Progenitor cell of endocrine pancreas (in vitro differentiated cells): ENCODE measurements around the gene DYNLT2B. TPM values are rescaled to one million over a fixed set of nuclear protein-coding genes. Genes with fewer than 3 reads are reported as not detected.
A peak's percentile ranks its signal among the peaks of the same experiment; 100 is the strongest.
"Not testable (repeated sequence)": the region's sequence is repeated elsewhere in the genome, so short reads cannot be mapped to it uniquely, and the experiment has no call there.

Experiments
- DNase-seq: peaks from one replicate; pipeline ENCODE4 v3.0.0; 2021; ENCODE audit warnings: low spot score; ENCODE audit not compliant: unreplicated experiment
- H3K27ac Mint-ChIP-seq: 2 replicates; pipeline ENCODE4 v1.8.0; 2021; ENCODE audit warnings: mild to moderate bottlenecking, moderate library complexity, mixed read lengths
- H3K27me3 Mint-ChIP-seq: 2 replicates; pipeline ENCODE4 v1.8.0; 2021; ENCODE audit warnings: mixed read lengths
- H3K36me3 Mint-ChIP-seq: 2 replicates; pipeline ENCODE4 v1.8.0; 2022; ENCODE audit warnings: mixed read lengths; ENCODE audit not compliant: insufficient read depth
- H3K4me1 Mint-ChIP-seq: 2 replicates; pipeline ENCODE4 v1.8.0; 2021; ENCODE audit warnings: low read depth, mixed read lengths
- H3K4me3 Mint-ChIP-seq: 2 replicates; pipeline ENCODE4 v1.8.0; 2021; ENCODE audit warnings: low read depth, mild to moderate bottlenecking, moderate library complexity, mixed read lengths
- H3K9me3 Mint-ChIP-seq: 2 replicates; pipeline ENCODE4 v1.8.0; 2021; ENCODE audit warnings: low read depth, mixed read lengths
- long read RNA-seq: library from polyadenylated mRNA; unstranded; transcript quantifications from one replicate; pipeline ENCODE4 v2.0.0, GENCODE V29; 2020
- total RNA-seq: library from RNA; stranded (reverse); gene quantifications from 2 replicates; pipeline ENCODE4 v1.2.1, GENCODE V29; 2021
- TF ChIP-seq, protein P1 (sequence below): fragments of 200-600 bp; sonication (generic); IDR thresholded peaks from one replicate; pipeline ENCODE4 v1.5.0; 2021; ENCODE audit warnings: antibody characterized with exemption, mild to moderate bottlenecking; ENCODE audit not compliant: unreplicated experiment

DYNLT2B gene
- 34.4 and 40.5 TPM in 2 replicates for total RNA-seq
- long read RNA-seq, transcript TCTEX1D2-201 (5 exons, 673 nt): major isoform, 8 of 11 reads
- long read RNA-seq, partial matches to known transcripts: 1 of 11 reads
- long read RNA-seq, other reads (novel, unspliced or antisense): 2 of 11 reads

DNA sequence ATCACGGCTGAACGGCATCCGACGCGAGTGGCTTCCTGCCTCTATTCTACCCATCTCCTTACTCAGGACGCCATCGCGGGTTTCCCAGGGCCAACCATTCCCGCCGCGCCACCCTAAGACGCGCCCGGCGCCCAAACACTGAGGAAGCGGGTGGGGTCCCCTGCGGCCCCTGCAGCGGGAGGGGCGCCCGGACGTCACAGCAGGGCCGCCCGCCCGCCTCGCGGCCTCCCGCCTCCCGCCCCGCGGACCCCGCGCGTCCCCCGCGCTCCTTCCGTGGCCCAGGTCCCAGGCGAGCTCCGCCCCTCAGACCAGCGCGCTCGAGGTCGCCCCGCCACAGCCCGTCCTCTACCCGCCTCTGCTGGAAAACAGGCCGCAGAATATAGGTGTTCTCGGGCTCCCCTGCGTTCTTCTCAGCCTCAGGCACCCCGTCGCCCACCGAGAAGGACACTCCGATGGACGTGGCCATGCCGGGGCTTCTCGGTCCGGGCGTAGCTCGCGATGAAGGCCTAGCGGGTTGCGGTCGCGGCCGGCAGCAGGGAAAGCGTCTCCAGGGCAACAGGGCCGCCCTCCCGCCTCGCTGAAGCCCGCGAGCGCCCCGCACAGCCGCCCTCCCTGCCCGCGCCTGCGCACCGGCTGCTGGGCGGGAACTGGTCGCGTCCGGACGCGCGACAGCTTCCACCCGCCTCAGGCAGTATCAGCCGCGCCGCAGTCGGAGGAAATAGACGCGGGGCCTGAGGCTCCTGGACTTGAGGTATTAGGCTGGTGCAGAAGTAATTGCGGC lies at the start of gene DYNLT2B:
Gene DYNLT2B, minus strand, starts transcription at position 554 of the 781 bp plus-strand sequence. Its CDS starts 88 bp downstream, at position 466.
- TF ChIP-seq, protein P1, sequence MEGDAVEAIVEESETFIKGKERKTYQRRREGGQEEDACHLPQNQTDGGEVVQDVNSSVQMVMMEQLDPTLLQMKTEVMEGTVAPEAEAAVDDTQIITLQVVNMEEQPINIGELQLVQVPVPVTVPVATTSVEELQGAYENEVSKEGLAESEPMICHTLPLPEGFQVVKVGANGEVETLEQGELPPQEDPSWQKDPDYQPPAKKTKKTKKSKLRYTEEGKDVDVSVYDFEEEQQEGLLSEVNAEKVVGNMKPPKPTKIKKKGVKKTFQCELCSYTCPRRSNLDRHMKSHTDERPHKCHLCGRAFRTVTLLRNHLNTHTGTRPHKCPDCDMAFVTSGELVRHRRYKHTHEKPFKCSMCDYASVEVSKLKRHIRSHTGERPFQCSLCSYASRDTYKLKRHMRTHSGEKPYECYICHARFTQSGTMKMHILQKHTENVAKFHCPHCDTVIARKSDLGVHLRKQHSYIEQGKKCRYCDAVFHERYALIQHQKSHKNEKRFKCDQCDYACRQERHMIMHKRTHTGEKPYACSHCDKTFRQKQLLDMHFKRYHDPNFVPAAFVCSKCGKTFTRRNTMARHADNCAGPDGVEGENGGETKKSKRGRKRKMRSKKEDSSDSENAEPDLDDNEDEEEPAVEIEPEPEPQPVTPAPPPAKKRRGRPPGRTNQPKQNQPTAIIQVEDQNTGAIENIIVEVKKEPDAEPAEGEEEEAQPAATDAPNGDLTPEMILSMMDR: no peak
- Mint-ChIP-seq H3K36me3 (peaks cover 7% of the 10 kb centered on the region), H3K4me3 (peak within 1 kb of the TSS; percentile 95), H3K9me3 (no peaks in the 10 kb centered on the region), H3K27ac (peak within 1 kb of the TSS; percentile 99), H3K4me1 (no peaks in the 10 kb centered on the region), H3K27me3 (no peaks in the 10 kb centered on the region)
- peak; percentile 83 for DNase-seq

DNA sequence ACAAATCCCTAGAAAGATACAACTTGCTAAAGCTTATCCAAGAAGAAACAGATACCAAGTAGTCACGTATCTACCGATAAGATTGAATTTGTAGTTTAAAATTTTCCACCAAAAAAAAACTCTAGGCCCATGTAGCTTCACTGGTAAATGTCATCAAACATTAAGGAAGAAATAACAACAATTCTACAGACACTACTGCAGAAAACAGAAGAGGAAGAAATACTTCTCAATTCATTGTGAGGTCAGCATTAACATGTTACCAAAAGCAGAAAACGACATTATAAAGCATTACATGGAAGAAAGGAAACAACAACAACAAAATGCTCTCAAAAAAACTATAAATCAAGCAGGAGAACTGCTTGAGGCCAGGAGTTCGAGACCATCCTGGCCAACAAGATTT lies 47.7 kb upstream of the DYNLT2B start:
- Mint-ChIP-seq H3K27me3 (no peaks in the 10 kb centered on the region), H3K4me3 (no peak overlapping the region), H3K4me1 (no peaks in the 10 kb centered on the region), H3K9me3 (no peaks in the 10 kb centered on the region), H3K36me3 (peaks cover 23% of the 10 kb centered on the region), H3K27ac (no peak overlapping the region)
- TF ChIP-seq, protein P1: no peak
- DNase-seq: no peak

DNA sequence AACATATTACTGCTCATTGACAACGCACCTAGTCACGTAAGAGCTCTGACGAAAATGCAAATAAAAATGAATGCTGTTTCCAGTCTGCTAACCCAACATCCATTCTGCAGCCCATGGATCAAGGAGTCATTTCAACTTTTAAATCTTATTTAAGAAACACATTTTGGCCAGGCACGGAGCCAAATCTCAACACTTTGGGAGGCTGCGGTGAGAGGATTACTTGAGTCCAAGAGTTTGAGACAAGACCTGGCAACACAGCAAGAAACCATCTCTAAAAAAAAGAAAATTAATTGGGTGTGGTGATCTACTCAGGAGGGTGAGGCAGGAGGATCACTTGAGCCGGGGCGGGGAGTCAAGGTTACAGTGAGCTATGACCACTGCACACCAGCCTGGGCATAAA lies 42.5 kb upstream of the DYNLT2B start:
- Mint-ChIP-seq H3K27me3 (no peaks in the 10 kb centered on the region), H3K27ac (no peak overlapping the region), H3K9me3 (no peaks in the 10 kb centered on the region), H3K4me3 (no peak overlapping the region), H3K4me1 (no peaks in the 10 kb centered on the region), H3K36me3 (peaks cover 39% of the 10 kb centered on the region)
- no peak for DNase-seq
- TF ChIP-seq, protein P1: no peak

DNA sequence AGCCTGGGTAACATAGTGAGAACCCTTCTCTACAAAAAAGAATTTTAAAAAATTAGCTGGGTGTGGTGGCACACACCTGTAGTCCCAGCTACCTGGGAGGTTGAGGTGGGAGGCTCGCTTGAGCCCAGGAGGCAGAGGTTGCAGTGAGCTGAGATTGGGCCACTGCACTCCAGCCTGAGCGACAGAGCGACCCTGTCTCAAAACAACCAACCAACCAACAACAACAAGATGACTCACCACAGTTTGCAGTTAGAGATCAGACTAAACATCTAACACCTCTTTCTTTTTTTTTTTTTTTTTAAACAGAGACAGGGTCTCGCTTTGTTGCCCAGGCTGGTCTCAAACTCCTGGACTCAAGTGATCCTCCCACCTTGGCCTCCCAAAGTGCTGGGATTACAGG lies 40.5 kb upstream of the DYNLT2B start:
- DNase-seq, H3K27me3 Mint-ChIP-seq, H3K27ac Mint-ChIP-seq, H3K4me3 Mint-ChIP-seq, H3K9me3 Mint-ChIP-seq, H3K4me1 Mint-ChIP-seq: not testable (repeated sequence)
- peaks cover 52% of the 10 kb centered on the region for H3K36me3 Mint-ChIP-seq

DNA sequence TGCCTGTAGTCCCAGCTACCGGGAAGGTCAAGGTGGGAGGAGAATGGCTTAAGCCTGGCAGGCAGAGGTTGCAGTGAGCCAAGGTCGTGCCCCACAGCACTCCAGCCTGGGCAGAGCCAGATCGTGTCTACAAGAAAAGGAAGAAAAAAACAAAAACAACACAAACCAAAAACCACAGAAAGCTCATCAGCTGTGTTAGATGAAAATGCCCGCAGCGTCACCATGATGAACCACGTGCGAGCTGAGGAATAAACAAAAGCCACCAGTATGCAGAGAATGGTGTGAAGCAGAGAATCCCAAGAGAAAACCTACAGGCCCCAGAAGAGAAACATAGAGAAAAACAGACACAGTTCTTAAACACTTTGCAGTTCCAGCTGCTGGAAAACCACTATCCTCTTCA lies 39.9 kb upstream of the DYNLT2B start:
- H3K27ac Mint-ChIP-seq: no peak overlapping the region
- H3K4me1 Mint-ChIP-seq: peaks cover 2% of the 10 kb centered on the region
- H3K9me3 Mint-ChIP-seq: no peaks in the 10 kb centered on the region
- TF ChIP-seq, protein P1: no peak
- H3K27me3 Mint-ChIP-seq: no peaks in the 10 kb centered on the region
- H3K4me3 Mint-ChIP-seq: no peak overlapping the region
- DNase-seq: no peak
- H3K36me3 Mint-ChIP-seq: peaks cover 52% of the 10 kb centered on the region

DNA sequence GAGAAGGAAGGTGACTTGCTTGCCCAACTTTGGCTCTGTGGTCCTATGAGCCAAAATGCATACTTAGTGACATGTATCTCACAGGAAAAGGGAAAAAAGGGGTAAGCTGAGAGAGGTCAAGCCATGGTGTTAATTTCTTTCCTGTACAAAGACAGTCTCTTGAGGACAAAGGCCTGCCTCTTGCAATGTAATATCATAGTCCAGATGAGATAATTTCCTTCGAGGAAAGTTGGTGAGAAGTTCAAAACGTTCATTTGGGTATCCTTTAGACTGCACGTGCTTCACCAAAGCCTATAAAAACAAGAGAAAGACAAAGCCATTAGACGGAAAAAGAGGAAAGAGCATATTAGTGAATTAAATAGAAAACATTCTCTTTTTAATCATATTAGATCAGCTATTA lies 38.5 kb upstream of the DYNLT2B start:
- H3K36me3 Mint-ChIP-seq: peaks cover 50% of the 10 kb centered on the region
- no peak for DNase-seq

More for the DNA sequence above, 38.5 kb upstream of the DYNLT2B start:
- Mint-ChIP-seq H3K4me3 (no peak overlapping the region), H3K27ac (no peak overlapping the region), H3K27me3 (no peaks in the 10 kb centered on the region), H3K9me3 (no peaks in the 10 kb centered on the region), H3K4me1 (peaks cover 6% of the 10 kb centered on the region)
- TF ChIP-seq, protein P1: no peak
